Neutrophil (primary cell): ENCODE results near the gene CALML3.

Experiments
- H3K27ac ChIP-seq: fragments of 200-600 bp; sonication (generic); 2 replicates; pipeline ENCODE4 v1.5.1; 2016; ENCODE audit warnings: mild to moderate bottlenecking, moderate library complexity
- H3K27me3 ChIP-seq: fragments of 200-600 bp; sonication (generic); 2 replicates; pipeline ENCODE4 v1.6.0; 2016; ENCODE audit warnings: mild to moderate bottlenecking
- H3K36me3 ChIP-seq: fragments of 200-600 bp; sonication (generic); 2 replicates; pipeline ENCODE4 v1.5.1; 2017
- H3K4me1 ChIP-seq, 2 experiments: fragments of 200-600 bp in 1 of 2; sonication (generic) in 1 of 2; 1 replicate in 1 of 2; 2 replicates in 1 of 2; pipeline versions ENCODE4 v1.5.1 to v1.6.1; 2013 to 2016; ENCODE audit warnings: low read depth in 1 of 2, low read length in 1 of 2, mild to moderate bottlenecking in 1 of 2, moderate library complexity in 1 of 2; ENCODE audit not compliant: control insufficient read depth in 1 of 2, insufficient read depth in 1 of 2
- H3K4me3 ChIP-seq, 2 experiments: fragments of 200-600 bp in 1 of 2; sonication (generic) in 1 of 2; 1 replicate in 1 of 2; 2 replicates in 1 of 2; pipeline ENCODE4 v1.5.1; 2013 to 2016; ENCODE audit warnings: low read depth in 1 of 2, low read length in 1 of 2, mild to moderate bottlenecking in 1 of 2, moderate library complexity in 1 of 2
- H3K9me3 ChIP-seq: fragments of 200-600 bp; sonication (generic); 2 replicates; pipeline ENCODE4 v1.5.1; 2016
- TF ChIP-seq, protein P1 (sequence below): fragments of 200-600 bp; sonication (generic); IDR thresholded peaks from 2 replicates; pipeline ENCODE4 v1.5.1; 2016; ENCODE audit warnings: antibody characterized with exemption

The CALML3 gene

DNA sequence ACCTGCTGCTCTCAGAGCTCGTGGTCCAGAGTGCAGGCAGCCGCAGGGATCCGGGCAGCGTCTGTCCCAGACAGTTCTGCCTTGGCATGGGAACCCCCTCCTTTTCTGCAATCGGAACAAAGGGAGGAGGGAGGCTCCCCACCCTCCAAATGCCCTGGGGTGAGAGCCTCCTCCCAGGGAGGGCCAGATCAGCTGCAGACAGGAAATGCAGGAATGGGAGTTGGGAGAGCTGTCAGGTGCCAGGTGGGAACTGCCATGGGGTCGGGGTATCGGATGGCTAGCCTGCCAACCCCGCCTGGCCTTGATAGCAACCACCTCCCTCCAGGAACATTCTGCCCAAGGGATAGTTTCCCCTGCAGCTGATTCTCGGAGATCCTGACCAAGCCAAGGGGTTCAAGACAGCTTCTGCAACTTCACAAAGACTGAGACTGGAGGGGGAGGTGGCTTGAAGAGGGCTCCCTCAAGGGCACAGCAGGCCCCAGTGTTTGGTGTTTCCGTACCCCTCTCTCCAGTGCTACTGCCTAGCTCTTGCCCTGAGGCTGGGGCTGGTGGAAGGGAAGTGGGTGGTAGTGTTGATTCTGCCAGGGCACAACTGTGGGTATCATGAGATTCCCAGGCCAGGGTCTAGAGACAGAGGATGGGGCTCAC lies 25.1 kb upstream of the CALML3 start, which contains the start of gene CALML5:
Gene CALML5, minus strand, starts transcription at position 78 of the 648 bp plus-strand sequence. CDS start 132 bp downstream, outside the sequence.
- Histone ChIP-seq H3K27me3 (no peaks in the 10 kb centered on the region), H3K4me1 (no peaks in the 10 kb centered on the region), H3K4me3 (no peak within 1 kb of the TSS), H3K9me3 (no peaks in the 10 kb centered on the region), H3K27ac (no peak within 1 kb of the TSS), H3K36me3 (no peaks in the 10 kb centered on the region)
- TF ChIP-seq, protein P1, sequence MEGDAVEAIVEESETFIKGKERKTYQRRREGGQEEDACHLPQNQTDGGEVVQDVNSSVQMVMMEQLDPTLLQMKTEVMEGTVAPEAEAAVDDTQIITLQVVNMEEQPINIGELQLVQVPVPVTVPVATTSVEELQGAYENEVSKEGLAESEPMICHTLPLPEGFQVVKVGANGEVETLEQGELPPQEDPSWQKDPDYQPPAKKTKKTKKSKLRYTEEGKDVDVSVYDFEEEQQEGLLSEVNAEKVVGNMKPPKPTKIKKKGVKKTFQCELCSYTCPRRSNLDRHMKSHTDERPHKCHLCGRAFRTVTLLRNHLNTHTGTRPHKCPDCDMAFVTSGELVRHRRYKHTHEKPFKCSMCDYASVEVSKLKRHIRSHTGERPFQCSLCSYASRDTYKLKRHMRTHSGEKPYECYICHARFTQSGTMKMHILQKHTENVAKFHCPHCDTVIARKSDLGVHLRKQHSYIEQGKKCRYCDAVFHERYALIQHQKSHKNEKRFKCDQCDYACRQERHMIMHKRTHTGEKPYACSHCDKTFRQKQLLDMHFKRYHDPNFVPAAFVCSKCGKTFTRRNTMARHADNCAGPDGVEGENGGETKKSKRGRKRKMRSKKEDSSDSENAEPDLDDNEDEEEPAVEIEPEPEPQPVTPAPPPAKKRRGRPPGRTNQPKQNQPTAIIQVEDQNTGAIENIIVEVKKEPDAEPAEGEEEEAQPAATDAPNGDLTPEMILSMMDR, result no peak

DNA sequence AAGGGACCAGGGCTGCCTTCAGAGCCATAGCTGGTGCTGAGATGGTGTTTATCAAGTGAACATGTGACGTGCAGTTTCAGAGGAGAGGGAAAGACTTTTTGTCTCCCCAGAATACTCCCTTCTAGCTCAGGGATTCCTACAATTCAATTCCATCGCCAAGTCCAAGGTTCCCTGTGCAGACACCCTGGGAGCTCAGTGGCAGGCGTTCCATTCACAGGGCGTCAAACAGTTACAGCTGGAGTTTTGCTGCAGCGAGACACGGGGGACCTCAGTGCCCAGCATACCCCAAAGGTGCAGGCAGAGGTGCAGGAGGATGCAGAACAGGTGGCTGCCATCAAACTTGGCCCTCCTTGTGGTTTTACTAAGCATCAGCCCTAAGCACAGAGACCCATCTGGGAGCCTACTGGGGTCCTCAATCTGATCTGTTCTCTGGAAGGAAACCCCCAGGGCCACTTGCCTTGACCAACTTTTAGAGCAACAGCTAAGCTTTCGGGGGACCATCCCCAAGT lies 24.5 kb upstream of the CALML3 start:
- H3K4me1 ChIP-seq, result no peaks in the 10 kb centered on the region
- H3K27me3 ChIP-seq, result no peaks in the 10 kb centered on the region
- H3K36me3 ChIP-seq, result no peaks in the 10 kb centered on the region

DNA sequence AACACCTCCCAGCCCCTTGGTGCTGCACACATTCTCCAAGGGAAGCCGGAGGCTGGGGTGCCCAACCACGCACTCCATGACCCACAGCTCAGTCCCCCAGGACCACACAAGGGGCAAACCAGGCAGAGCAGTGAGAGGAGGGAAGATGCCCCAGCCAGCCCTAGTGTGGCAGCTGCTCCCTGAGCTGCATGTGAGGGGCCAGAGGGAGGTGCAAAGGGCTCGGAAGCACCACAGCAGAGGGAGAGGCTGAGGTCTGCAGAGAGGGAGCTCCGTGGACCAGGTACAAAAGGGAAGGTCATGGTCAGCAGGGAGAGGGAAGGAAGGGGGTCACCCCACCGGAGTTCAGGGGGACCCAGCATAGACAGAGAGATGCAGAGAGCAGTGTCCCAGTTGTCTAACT lies 23.9 kb upstream of the CALML3 start:
- H3K4me1 ChIP-seq, result no peaks in the 10 kb centered on the region
- no peaks in the 10 kb centered on the region for H3K36me3 ChIP-seq
- no peaks in the 10 kb centered on the region for H3K27me3 ChIP-seq
- no peaks in the 10 kb centered on the region for H3K9me3 ChIP-seq
- H3K27ac ChIP-seq, result no peak overlapping the region
- TF ChIP-seq, protein P1, result no peak
- no peak overlapping the region for H3K4me3 ChIP-seq

More for the DNA sequence above, 24.5 kb upstream of the CALML3 start:
- no peaks in the 10 kb centered on the region for H3K9me3 ChIP-seq
- TF ChIP-seq, protein P1, result no peak
- no peak overlapping the region for H3K4me3 ChIP-seq
- no peak overlapping the region for H3K27ac ChIP-seq

DNA sequence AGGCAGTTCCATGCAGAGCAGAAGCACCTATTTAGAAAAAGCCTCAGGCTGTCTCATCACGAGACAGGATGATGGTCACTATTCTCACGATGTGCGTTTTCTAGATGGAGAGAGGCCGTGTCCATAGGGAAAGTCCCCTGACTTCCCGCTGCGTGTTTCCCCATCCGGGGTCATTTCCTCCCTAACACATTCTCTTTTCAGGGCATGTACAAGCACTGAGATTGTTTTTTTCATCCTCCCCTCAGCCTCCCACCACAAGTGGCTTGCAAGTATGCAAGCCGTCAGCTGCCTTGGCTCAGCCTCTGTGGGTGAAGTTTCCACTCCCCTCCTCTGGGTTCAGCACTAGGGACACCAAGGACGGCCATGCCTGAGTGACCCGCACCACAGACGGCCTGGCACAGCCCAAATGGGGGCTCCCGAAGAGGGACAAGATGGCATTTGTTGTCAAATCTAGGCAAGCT lies 22.7 kb upstream of the CALML3 start:
- no peaks in the 10 kb centered on the region for H3K9me3 ChIP-seq
- no peak overlapping the region for H3K27ac ChIP-seq
- no peaks in the 10 kb centered on the region for H3K36me3 ChIP-seq
- TF ChIP-seq, protein P1, result no peak
- no peaks in the 10 kb centered on the region for H3K27me3 ChIP-seq
- H3K4me3 ChIP-seq, result no peak overlapping the region
- H3K4me1 ChIP-seq, result no peaks in the 10 kb centered on the region

DNA sequence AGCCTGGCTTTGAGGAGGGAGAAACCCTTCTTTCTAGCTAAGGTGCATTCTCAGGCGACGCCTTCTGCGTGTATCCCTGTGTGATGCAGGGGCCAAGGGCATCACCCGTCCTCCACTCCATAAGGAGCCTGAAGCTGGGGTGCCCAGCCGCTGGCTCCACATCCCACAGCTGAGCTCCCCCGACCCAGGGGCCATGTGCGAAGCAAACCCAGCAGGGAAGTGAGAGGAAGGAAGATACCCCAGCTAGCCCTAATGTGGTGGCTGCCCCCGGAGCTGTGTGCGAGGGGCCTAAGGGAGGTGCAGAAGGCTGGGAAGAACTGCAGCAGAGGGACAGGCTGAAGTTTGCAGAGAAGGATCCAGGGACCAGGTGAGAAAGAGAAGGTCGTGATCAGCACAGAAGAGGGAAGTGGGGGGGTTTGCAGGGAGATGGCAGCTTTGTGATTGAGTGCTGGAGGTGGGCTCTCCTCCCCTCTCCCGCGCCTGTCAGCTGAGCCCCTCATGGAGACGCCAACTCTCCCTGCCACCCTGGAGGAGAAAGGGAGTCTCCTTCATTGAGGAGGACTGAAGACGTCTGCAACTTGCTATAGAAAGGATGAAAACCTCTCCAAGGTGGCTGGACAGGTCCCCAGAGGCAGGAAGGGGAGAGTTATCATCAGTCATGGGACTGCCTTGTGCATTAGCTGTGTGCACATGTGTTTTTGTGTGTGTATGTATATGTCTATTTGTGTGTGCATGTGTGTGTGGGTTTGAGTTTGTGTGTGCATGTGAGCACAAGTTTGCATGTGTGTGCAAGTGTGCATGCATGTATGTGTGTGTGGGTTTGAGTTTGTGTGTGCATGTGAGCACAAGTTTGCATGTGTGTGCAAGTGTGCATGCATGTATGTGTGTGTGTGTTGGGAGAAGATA lies 21.9 kb upstream of the CALML3 start:
- no peaks in the 10 kb centered on the region for H3K9me3 ChIP-seq
- H3K4me1 ChIP-seq, result no peaks in the 10 kb centered on the region
- no peaks in the 10 kb centered on the region for H3K27me3 ChIP-seq
- no peak overlapping the region for H3K27ac ChIP-seq
- no peak overlapping the region for H3K4me3 ChIP-seq
- H3K36me3 ChIP-seq, result no peaks in the 10 kb centered on the region
- TF ChIP-seq, protein P1, result no peak
